Measurements from ENCODE around the gene PERCC1.
A peak's percentile ranks its signal among the peaks of the same experiment; 100 is the strongest.
"Not testable (repeated sequence)": the region's sequence is repeated elsewhere in the genome, so short reads cannot be mapped to it uniquely, and the experiment has no call there.

PERCC1 gene

DNA sequence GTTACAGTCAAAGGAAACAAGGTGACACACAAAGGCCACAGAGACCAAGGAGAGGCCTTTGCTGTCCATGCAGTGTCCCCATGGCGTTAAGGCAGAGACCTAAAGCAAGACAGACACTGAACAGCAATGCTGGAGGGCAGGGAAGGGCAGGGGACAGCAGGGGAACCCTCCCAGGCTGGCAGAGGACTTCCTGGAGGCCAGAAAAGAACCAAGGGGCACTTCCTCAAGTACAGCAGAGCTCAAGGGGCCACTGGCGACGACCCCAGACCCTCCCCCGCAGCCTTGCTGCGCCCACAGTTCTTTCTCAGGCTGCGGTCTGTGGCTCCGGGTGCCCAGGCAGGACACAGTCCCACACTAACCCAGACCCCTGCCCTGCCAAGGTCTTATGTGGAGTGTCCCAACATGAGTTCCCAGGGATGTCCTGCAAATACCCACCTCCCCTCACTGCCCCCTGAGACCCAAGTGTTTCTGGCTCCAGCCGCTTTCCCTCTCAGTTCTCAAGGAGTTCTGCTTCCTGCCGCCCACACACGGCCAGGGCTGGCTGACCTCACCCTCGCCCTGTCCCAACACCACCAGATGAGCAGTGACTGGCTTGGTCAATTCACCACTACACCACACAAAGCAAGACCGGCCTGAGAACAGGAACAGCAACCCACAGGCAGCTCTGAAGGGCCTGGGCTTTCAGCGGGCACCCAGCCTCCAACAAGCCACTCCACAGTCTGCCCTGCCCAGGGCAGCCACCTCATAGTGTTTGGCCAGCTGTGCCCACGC lies 39.8 kb downstream of the PERCC1 start:
- peak; percentile 26 for DNase-seq

DNA sequence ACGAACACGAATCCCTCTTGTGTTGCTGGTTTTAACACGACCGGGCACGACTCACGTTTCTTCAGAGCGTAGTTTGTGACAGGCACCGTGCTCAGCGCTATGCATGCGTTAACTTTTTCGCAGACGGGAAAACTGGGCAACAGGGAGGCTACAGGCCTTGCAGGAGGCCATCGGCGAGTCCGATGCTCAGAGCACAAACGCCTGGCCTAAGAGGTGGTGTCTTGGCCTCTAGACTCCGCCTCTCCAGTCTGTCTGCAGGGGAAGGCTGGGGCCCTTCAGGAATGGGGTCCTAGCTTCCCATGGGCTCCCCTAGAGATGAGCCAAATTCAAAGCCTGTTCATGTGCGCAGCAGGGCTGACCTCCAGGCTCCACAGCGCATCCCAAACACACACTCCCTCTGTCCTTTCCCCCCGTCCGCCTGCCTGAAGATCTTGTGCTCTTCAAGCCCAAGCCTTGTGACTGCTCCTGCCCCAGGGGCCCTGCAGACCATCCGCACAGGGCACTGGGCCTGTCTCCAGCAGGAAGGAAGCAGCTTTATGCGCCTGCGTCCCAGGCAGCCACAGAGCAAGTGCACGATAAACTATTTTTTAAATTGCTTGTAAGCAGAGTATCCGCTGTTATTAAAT lies 40.8 kb downstream of the PERCC1 start:
- no peak for DNase-seq

DNA sequence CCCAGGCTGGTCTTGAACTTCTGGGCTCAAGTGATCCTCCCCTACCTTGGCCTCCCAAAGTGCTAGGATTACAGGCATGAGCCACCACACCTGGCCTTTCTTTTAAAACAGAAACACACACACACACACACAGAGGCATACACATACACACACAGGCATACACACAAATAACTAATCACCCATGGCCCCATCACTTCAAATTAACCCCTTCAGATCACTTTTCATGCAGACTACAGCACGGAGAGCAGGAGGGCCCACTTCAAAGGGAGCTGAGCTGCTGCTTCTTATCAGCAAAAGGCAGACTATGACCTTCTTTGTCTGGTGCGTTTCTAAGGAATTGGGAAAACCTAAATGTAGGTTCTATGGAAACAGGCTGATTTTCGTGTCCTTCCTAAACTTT lies 42.1 kb downstream of the PERCC1 start:
- DNase-seq, result peak; percentile 53

DNA sequence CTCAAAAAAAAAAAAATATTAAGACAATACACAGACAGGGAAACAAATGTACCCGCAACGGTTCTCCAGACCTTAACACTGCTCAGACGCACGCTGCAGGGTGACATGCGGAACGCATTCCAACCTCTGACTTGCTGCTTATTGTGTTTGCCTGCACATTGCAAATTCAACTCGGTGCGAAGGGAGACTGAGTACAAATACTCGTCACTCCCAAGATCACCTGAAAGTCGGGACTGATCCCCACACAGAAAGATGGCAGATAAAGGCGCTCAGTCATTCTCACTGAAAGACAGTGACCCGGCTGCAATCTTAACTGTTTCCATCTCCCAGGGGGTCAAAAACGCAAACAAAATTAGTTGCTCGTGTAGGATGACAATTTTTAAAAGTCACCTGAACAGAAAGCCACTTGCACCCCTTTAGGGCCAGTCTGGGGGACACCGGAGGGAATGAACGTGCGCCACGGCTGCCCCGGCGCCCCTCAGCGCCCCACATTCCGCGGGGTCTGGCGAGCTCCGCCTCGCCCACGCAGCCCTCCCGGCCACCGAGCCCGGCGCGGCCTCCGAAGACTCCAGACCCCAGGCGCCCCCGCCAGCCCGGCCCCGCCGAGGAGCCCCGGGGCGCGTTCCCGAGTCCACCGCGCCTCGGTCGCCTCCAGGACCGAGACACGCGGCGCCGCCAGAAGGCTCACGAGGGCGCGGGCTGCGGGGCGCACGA lies 43.4 kb downstream of the PERCC1 start:
- peak; percentile 2 for DNase-seq

DNA sequence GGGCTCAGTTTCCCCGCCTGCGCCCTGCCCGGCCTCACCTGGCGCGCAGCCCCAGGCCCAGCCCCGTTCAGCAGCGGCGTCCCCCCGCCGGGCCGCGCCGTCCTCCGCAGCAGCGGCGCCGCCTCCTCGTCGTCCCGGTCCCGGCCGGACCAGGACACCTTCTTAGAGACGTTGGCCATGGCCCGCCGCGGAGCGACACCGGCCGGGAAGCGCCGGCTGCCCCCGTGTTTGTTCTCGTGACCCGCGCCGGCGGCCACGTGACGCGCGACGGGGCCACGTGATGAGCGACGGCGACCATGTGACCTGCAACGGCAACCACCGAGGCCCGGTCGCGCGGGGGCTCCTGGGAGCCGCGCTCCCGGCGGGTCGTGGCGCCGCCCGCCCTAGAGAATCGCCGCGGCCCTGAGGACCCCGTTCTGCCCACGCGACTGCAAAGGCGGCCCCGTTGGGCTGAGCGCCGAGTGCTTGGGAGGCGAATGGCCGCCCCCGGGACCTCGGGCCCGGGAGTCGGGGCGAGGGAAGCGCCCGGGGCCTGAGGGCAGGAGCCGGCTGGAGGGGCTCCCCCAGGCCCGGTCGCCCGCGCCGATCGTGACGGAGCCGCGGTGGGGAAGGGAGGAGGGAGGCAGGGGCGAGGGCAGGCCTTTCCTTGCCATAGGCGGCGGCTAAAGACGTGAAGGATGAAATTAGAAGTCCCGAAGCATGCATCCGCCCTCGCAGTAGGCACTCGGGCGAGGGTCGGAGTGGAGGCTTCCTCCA lies 44.1 kb downstream of the PERCC1 start, which contains the start of gene CLCN7:
Gene CLCN7, minus strand, starts transcription at position 233 of the 756 bp plus-strand sequence. Its CDS starts 54 bp downstream, at position 179.
- DNase-seq, result peak; percentile 89

DNA sequence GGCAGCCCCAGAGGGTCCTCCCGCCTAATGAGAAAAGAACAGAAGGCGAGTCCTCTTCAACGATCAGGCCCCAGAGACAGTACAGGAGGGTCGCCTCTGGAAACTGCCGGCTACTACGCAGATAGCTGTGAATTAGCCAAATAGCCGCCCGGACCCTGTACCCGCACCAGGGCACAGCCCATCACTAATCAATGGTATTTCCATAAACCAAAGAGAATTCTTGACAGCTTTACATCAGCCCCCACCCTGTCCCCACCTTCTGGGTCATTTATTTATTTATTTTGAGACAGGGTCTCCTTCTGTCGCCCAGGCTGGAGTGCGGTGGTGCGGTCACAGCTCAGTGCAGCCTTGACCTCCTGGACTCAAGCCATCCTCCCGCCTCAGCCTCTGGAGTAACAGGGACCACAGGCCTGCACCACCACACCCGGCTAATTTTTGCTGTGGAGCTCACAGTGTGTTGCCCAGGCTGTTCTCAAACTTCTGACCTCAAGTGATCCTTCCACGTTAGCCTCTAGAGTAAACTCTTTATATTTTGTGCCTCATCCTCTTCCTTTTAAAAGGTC lies 44.8 kb downstream of the PERCC1 start:
- no peak for DNase-seq

DNA sequence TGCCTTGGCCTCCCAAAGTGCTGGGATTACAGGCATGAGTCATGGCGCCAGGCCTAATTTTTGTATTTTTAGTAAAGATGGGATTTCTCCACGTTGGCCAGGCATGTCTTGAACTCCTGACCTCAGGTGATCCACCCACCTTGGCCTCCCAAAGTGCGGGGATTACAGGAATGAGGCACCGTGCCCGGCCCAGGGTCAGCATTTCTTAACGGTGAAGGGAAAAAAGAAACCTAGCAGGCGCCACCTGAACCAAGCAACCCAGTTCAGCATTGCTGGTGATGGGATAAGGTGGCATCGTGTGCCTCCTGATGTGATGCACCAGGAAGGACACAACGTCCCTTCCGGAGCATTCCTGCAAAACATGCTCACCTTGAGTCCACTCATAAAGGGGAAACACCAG lies 46.2 kb downstream of the PERCC1 start:
- no peak for DNase-seq

DNA sequence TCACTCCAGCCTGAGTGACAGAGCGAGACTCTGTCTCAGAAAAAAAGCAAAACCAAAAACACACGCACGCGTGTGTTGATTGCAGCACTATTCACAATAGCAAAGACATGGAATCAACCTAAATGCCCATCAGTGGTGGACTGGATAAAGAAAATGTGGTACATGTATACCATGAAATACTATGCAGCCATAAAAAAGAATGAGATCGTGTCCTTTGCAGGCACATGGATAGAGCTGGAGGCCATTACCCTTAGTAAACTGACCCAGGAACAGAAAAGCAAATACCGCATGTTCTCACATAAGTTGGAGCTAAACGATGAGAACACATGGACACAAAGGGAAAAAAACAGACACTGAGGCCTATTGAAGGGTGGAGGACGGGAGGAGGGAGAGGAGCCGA lies 48.1 kb downstream of the PERCC1 start:
- DNase-seq, result not testable (repeated sequence)

DNA sequence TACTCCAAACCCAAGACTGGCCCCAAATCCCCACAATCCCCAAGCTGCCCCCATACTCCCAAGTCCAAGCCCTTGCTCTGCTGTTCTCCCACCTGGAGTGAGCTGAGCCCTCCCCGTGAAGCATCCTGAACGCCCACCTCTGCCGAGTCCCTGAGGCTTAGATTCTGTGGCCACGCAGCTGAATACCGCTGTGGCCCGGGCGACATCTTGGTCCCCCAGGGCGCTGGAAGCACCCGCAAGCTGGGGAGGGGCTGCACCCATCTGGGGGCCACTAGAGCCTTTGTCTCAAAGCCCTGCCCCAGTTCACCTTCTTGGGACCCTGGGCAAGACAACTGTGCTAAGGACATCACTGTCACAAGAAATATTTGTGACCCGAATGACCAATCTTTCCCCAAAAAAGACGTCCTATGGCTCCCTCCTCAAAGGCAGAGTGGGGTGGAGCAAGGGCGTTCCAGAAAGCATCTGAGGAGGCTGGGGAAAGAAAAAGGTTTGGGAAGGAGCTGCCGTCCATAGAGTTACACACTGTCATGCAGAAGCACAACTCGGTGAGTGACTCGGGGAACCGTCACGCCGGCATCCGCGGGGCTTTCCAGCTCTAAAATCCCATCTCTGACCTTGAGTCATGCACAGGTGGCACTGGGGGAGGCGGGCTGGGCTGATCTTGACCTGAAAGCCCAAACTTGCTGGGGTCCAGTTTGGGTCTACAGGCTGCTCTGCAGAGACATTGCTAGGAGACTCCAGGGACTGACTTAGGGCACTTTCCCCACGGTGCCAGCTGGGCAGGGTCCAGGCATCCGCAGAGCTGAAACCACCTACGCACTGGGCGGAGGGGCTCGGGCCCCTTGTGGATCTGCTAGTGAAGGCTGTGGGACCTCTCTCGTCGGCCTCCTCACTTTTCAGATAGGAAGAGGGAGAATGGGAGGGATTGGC lies 51.3 kb downstream of the PERCC1 start:
- DNase-seq, result no peak

Measured in OCI-M1 (cell line).